Activated naive CD8-positive, alpha-beta T cell (primary cell): Measurements from ENCODE around the gene RAP1A.
A peak's percentile ranks its signal among the peaks of the same experiment; 100 is the strongest.

ENCODE experiments used
- H3K27ac Mint-ChIP-seq: one replicate; pipeline ENCODE4 v1.8.0; 2021; ENCODE audit warnings: mixed read lengths
- H3K27me3 Mint-ChIP-seq: one replicate; pipeline ENCODE4 v1.8.0; 2021; ENCODE audit warnings: mixed read lengths
- H3K36me3 Mint-ChIP-seq: one replicate; pipeline ENCODE4 v1.8.0; 2021; ENCODE audit warnings: mixed read lengths
- H3K4me1 Mint-ChIP-seq: one replicate; pipeline ENCODE4 v1.8.0; 2021; ENCODE audit warnings: low read depth, mixed read lengths
- H3K4me3 Mint-ChIP-seq: one replicate; pipeline ENCODE4 v1.8.0; 2021; ENCODE audit warnings: mild to moderate bottlenecking, mixed read lengths
- H3K9me3 Mint-ChIP-seq: one replicate; pipeline ENCODE4 v1.8.0; 2021; ENCODE audit warnings: low read depth, mixed read lengths

The RAP1A gene

GRCh38 chr1:111746614-111746999 lies 127.0 kb downstream of the RAP1A start:
- Mint-ChIP-seq H3K36me3 (no peaks in the 10 kb centered on the region), H3K27me3 (no peaks in the 10 kb centered on the region), H3K9me3 (no peaks in the 10 kb centered on the region), H3K4me3 (no peak overlapping the region), H3K4me1 (no peaks in the 10 kb centered on the region), H3K27ac (no peak overlapping the region)

GRCh38 chr1:111747282-111747734 lies 127.7 kb downstream of the RAP1A start:
- no peak overlapping the region for H3K4me3 Mint-ChIP-seq
- H3K4me1 Mint-ChIP-seq: no peaks in the 10 kb centered on the region
- no peaks in the 10 kb centered on the region for H3K36me3 Mint-ChIP-seq
- H3K9me3 Mint-ChIP-seq: no peaks in the 10 kb centered on the region
- no peak overlapping the region for H3K27ac Mint-ChIP-seq
- no peaks in the 10 kb centered on the region for H3K27me3 Mint-ChIP-seq

DNA sequence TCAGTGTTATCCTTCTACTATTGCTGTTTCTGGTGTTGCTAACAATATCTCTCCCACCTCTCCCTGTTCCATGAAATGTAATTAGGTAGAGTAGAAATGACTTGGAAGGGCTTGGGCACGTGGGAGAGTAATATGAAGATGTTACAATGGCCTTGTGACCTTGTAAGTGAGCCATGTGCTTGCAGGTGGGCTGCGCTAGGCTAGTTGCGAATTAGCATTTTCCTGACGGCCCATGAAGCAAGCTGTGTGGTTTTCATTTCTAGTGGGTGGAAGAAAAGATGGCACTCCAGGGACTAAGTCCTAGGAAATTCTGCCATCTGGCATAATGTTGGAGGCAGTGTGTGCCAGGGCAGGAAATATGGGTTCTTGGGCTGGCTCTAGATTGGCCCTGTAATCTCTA lies 128.4 kb downstream of the RAP1A start:
- Mint-ChIP-seq H3K4me3 (no peak overlapping the region), H3K9me3 (no peaks in the 10 kb centered on the region), H3K27ac (no peak overlapping the region), H3K36me3 (no peaks in the 10 kb centered on the region), H3K4me1 (no peaks in the 10 kb centered on the region), H3K27me3 (no peaks in the 10 kb centered on the region)

GRCh38 chr1:111749628-111750027 lies 130.0 kb downstream of the RAP1A start:
- no peaks in the 10 kb centered on the region for H3K9me3 Mint-ChIP-seq
- no peaks in the 10 kb centered on the region for H3K27me3 Mint-ChIP-seq
- peaks cover 5% of the 10 kb centered on the region for H3K4me1 Mint-ChIP-seq
- H3K4me3 Mint-ChIP-seq: no peak overlapping the region
- no peaks in the 10 kb centered on the region for H3K36me3 Mint-ChIP-seq
- H3K27ac Mint-ChIP-seq: no peak overlapping the region

- H3K4me3 Mint-ChIP-seq: no peak overlapping the region
- H3K36me3 Mint-ChIP-seq: no peaks in the 10 kb centered on the region
- peaks cover 12% of the 10 kb centered on the region for H3K4me1 Mint-ChIP-seq
- H3K27me3 Mint-ChIP-seq: no peaks in the 10 kb centered on the region
- no peaks in the 10 kb centered on the region for H3K9me3 Mint-ChIP-seq
- no peak overlapping the region for H3K27ac Mint-ChIP-seq
These were observed 131.3 kb downstream of the RAP1A start for GRCh38 chr1:111750856-111751255.

GRCh38 chr1:111751906-111752575 lies 132.5 kb downstream of the RAP1A start:
- Mint-ChIP-seq H3K36me3 (no peaks in the 10 kb centered on the region), H3K4me3 (no peak overlapping the region), H3K27ac (no peak overlapping the region)

DNA sequence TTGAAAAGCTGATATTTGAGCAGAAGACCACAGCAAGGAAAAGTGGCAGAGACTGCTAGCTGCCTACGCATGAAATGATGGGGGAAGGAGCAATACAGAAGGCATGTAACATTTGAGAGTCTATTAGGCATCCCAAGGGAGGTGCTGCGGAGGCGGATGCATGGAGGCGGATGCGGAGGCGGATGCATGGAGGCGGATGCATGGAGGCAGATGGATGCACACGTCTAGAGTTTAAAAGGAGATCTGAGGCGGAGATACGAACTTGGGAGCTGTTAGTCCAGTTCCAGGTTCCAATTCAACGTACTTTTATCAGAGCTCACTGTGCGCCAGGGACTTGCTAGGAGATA lies 135.4 kb downstream of the RAP1A start:
- H3K27ac Mint-ChIP-seq: peak overlapping the region; percentile 95
- peak overlapping the region; percentile 95 for H3K4me3 Mint-ChIP-seq
- no peaks in the 10 kb centered on the region for H3K27me3 Mint-ChIP-seq
- H3K36me3 Mint-ChIP-seq: peaks cover 6% of the 10 kb centered on the region
- H3K4me1 Mint-ChIP-seq: peaks cover 38% of the 10 kb centered on the region
- no peaks in the 10 kb centered on the region for H3K9me3 Mint-ChIP-seq

More at GRCh38 chr1:111751906-111752575, 132.5 kb downstream of the RAP1A start:
- Mint-ChIP-seq H3K9me3 (no peaks in the 10 kb centered on the region), H3K4me1 (peaks cover 19% of the 10 kb centered on the region), H3K27me3 (no peaks in the 10 kb centered on the region)

DNA sequence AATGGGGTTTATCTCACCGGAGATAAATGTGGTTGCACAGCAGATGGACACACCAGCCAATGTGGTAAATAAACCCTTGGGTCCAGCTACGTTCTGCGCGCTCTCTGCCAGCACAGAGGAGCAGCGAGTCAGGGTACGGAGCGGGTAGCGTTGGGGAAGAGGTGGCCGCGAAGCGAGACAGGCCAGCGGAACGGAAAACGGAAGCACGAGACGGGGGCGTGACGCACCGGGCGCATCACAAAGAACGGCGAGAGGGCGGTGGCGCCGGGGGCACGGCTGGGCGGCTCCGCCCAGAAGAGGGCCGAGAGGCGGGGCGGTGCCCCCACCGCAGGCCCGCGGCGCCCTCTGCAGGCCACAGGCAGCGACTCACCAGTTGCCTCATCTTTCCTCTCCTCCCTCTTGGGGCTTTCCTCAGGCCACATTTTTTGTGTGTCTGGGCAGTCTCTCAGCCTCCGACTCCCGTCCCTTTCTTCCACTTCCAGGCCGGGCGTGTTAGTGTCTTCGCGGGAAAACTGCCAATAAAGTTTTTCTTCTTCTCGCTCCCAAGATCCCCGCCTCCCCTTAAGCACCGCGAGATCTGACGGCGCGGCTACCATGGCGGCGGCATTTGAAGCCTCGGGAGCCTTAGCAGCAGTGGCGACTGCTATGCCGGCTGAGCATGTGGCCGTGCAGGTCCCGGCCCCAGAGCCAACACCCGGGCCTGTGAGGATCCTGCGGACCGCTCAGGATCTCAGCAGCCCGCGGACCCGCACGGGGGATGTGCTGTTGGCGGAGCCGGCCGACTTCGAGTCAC lies 135.9 kb downstream of the RAP1A start, which contains the start of gene DDX20:
TSS of gene DDX20 (plus strand) at position 571 of the 793 bp plus-strand sequence. CDS start at position 595, 24 bp downstream.
- H3K9me3 Mint-ChIP-seq: no peaks in the 10 kb centered on the region
- H3K27ac Mint-ChIP-seq: peak within 1 kb of the TSS; percentile 98
- H3K27me3 Mint-ChIP-seq: no peaks in the 10 kb centered on the region
- H3K4me1 Mint-ChIP-seq: peaks cover 40% of the 10 kb centered on the region
- H3K36me3 Mint-ChIP-seq: peaks cover 6% of the 10 kb centered on the region
- H3K4me3 Mint-ChIP-seq: peak within 1 kb of the TSS; percentile 95

GRCh38 chr1:111756124-111756513 lies 136.5 kb downstream of the RAP1A start:
- H3K27me3 Mint-ChIP-seq: no peaks in the 10 kb centered on the region
- H3K27ac Mint-ChIP-seq: peak overlapping the region; percentile 98
- no peaks in the 10 kb centered on the region for H3K9me3 Mint-ChIP-seq
- H3K4me3 Mint-ChIP-seq: peak overlapping the region; percentile 95
- H3K36me3 Mint-ChIP-seq: peaks cover 11% of the 10 kb centered on the region
- peaks cover 43% of the 10 kb centered on the region for H3K4me1 Mint-ChIP-seq

GRCh38 chr1:111758373-111758772 lies 138.8 kb downstream of the RAP1A start:
- H3K27me3 Mint-ChIP-seq: no peaks in the 10 kb centered on the region
- peak overlapping the region; percentile 69 for H3K4me3 Mint-ChIP-seq
- H3K4me1 Mint-ChIP-seq: peaks cover 43% of the 10 kb centered on the region
- H3K36me3 Mint-ChIP-seq: peaks cover 12% of the 10 kb centered on the region
- H3K27ac Mint-ChIP-seq: peak overlapping the region; percentile 50
- H3K9me3 Mint-ChIP-seq: no peaks in the 10 kb centered on the region

DNA sequence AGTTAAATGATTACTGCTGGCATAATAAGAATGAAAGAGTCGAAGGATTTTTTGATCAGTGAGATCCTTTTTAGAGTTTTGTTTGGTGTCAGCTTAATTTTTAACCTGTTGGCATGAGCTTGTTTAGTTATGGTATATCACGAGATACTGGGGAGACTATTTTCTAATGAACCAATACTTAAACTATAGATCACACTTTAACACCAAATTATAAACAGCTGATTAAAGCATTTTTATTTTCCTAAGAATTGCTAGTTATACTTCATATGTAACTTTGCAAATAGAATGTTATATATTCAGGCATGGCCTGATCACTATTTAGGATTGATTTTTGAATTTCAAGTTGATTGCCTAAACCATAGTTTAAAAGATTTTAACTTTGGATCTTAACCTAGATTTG lies 142.1 kb downstream of the RAP1A start:
- Mint-ChIP-seq H3K4me1 (peaks cover 27% of the 10 kb centered on the region), H3K9me3 (no peaks in the 10 kb centered on the region), H3K27me3 (no peaks in the 10 kb centered on the region), H3K4me3 (no peak overlapping the region), H3K27ac (no peak overlapping the region), H3K36me3 (peaks cover 15% of the 10 kb centered on the region)

DNA sequence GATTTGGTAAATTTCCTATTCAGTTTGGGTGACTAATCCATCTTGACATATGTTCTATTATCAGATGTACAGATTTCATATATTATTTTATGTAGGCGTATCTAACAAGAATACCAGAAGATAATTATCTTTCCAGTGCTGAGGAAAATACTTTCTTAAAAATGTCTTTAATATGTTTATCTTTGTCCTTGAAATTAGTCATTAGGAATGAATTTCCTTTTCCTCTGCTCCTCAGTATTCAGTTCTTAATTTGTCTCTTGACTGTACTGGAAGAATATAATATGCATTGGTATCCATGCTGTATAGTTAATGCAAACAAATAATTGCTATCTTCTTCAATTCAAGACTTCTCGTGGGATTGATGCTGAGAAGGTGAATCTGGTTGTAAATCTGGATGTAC lies 142.7 kb downstream of the RAP1A start:
- Mint-ChIP-seq H3K27ac (no peak overlapping the region), H3K36me3 (peaks cover 15% of the 10 kb centered on the region), H3K9me3 (no peaks in the 10 kb centered on the region), H3K4me1 (peaks cover 22% of the 10 kb centered on the region), H3K4me3 (no peak overlapping the region), H3K27me3 (no peaks in the 10 kb centered on the region)
